Ishikawa (cell line): ENCODE measurements around the gene NCAPG2.

Experiments
- CEBPB ChIP-seq: IDR thresholded peaks from 2 replicates; pipeline ENCODE4 v1.6.1; 2012
- CREB1 ChIP-seq: IDR thresholded peaks from 2 replicates; pipeline ENCODE4 v1.6.1; 2012; ENCODE audit warnings: low read depth
- EGR1 ChIP-seq: IDR thresholded peaks from 2 replicates; pipeline ENCODE4 v1.6.1; 2012
- EP300 ChIP-seq: IDR thresholded peaks from 2 replicates; pipeline ENCODE4 v1.6.1; 2012; ENCODE audit warnings: borderline replicate concordance
- FOXM1 ChIP-seq: IDR thresholded peaks from 2 replicates; pipeline ENCODE4 v1.6.1; 2012; ENCODE audit warnings: low read depth, borderline replicate concordance
- MAX ChIP-seq: IDR thresholded peaks from 2 replicates; pipeline ENCODE4 v1.6.1; 2012
- NFIC ChIP-seq: IDR thresholded peaks from 2 replicates; pipeline ENCODE4 v1.6.1; 2012
- RAD21 ChIP-seq: IDR thresholded peaks from 2 replicates; pipeline ENCODE4 v1.6.1; 2012; ENCODE audit warnings: low read depth
- TAF1 ChIP-seq: IDR thresholded peaks from 2 replicates; pipeline ENCODE4 v1.6.1; 2012; ENCODE audit warnings: low read depth, mild to moderate bottlenecking
- TCF12 ChIP-seq: IDR thresholded peaks from 2 replicates; pipeline ENCODE4 v1.6.1; 2012; ENCODE audit warnings: low read depth
- TEAD4 ChIP-seq: IDR thresholded peaks from 2 replicates; pipeline ENCODE4 v1.6.1; 2012
- YY1 ChIP-seq: IDR thresholded peaks from 2 replicates; pipeline ENCODE4 v1.6.1; 2012; ENCODE audit warnings: low read depth
- ZBTB7A ChIP-seq: IDR thresholded peaks from 2 replicates; pipeline ENCODE4 v1.6.1; 2012; ENCODE audit warnings: low read depth
- TF ChIP-seq, protein P1 (sequence below): IDR thresholded peaks from 2 replicates; pipeline ENCODE4 v1.6.1; 2012
- TF ChIP-seq, protein P2 (sequence below): IDR thresholded peaks from 2 replicates; pipeline ENCODE4 v1.6.1; 2012; ENCODE audit warnings: low read depth, mild to moderate bottlenecking

The NCAPG2 gene

DNA sequence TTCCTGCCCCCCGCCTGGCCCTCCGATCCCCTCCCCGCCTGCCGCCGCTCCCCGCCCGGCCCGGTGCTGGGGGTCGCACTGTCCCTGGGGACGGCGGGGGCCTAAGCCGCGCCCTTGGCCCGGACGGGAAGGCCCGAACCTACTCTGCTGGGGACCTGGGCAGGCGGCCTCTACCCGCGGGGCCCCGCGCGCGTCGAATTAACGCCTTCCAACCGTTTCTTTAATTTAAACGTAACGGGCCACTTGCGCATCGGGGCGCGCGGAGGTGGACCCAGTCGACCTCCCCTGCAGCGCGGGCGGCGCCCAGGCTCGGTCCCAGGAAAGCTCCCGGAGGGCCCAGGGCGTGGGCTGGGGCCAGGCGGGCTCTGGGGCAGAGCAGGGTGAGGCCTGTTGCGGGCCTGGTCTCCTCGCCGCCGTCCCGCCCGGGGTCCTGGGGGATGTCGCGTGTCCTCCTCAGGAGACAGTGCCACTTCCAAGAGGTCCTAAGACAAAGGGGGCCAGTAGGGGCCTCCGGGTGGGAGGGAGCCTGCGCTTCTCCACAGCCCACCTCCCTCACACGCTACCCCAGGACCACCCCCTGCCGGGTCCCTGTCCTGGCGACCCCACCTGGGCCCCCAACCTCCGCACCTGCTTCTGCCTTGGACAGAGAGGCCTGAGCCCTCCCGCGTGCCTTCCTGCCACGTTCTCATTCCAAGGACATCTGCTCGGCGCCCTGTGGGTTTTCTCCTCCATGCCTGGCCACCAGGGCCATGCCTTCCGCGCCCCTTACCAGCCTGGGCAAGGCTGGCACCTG is 116.3 kb downstream of the NCAPG2 start:
- TF ChIP-seq EGR1 (no peak), FOXM1 (no peak), NFIC (no peak), MAX (no peak), TAF1 (no peak), TCF12 (no peak), CREB1 (no peak), RAD21 (no peak), TEAD4 (no peak), ZBTB7A (no peak; the same call in 1 of the 2 replicates), CEBPB (no peak), EP300 (no peak), YY1 (no peak)
- TF ChIP-seq, protein P1, sequence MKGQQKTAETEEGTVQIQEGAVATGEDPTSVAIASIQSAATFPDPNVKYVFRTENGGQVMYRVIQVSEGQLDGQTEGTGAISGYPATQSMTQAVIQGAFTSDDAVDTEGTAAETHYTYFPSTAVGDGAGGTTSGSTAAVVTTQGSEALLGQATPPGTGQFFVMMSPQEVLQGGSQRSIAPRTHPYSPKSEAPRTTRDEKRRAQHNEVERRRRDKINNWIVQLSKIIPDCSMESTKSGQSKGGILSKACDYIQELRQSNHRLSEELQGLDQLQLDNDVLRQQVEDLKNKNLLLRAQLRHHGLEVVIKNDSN: no peak
- TF ChIP-seq, protein P2, sequence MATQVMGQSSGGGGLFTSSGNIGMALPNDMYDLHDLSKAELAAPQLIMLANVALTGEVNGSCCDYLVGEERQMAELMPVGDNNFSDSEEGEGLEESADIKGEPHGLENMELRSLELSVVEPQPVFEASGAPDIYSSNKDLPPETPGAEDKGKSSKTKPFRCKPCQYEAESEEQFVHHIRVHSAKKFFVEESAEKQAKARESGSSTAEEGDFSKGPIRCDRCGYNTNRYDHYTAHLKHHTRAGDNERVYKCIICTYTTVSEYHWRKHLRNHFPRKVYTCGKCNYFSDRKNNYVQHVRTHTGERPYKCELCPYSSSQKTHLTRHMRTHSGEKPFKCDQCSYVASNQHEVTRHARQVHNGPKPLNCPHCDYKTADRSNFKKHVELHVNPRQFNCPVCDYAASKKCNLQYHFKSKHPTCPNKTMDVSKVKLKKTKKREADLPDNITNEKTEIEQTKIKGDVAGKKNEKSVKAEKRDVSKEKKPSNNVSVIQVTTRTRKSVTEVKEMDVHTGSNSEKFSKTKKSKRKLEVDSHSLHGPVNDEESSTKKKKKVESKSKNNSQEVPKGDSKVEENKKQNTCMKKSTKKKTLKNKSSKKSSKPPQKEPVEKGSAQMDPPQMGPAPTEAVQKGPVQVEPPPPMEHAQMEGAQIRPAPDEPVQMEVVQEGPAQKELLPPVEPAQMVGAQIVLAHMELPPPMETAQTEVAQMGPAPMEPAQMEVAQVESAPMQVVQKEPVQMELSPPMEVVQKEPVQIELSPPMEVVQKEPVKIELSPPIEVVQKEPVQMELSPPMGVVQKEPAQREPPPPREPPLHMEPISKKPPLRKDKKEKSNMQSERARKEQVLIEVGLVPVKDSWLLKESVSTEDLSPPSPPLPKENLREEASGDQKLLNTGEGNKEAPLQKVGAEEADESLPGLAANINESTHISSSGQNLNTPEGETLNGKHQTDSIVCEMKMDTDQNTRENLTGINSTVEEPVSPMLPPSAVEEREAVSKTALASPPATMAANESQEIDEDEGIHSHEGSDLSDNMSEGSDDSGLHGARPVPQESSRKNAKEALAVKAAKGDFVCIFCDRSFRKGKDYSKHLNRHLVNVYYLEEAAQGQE: no peak

DNA sequence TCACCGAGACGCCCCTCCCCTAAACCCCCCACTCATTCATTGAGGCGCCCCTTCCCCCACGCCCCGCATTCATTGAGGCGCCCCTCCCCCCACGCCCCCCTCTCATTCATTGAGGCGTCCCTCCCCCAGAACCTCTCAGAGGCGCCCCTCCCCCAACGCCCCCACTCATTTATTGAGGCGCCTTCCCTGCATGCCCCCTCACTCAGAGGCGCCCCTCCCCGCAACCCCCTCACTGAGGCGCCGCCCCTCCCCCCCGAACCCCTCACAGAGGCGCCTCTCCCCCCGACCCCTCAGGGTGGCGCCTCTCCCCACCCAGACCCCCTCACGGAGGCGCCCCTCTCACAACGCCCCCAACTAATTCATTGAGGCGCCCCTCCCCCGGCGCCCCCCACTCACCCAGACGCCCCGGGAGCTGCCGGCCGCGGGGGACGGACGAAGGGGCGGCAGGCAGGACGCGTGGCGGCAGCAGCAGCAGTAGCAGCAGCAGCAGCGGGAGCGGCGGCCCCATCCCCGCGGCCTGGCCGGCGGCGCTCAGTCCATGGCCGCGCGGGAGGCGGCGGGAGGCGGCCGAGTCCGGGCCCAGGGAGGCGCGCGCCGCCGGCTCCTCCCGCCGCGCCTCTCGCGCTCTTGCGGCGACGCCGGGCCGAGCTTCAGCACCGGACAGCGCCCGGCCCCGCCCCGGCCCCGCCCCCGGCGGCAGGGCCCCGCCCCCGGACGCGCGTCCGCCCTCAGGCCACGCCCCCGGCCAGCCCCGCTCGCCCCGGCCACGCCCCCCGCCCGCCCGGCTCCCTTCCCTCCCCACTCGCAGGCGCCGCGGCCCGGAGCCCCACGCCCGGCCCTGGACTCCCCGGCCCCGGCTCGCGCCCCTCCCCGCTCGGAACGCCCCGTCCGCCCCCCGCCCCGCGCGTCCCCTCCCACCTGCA is 117.2 kb downstream of the NCAPG2 start, which contains the start of gene PTPRN2:
Gene PTPRN2, minus strand, starts transcription at position 662 of the 923 bp plus-strand sequence.
- TF ChIP-seq, protein P2: peak; percentile 81
- TF ChIP-seq TCF12: no peak

DNA sequence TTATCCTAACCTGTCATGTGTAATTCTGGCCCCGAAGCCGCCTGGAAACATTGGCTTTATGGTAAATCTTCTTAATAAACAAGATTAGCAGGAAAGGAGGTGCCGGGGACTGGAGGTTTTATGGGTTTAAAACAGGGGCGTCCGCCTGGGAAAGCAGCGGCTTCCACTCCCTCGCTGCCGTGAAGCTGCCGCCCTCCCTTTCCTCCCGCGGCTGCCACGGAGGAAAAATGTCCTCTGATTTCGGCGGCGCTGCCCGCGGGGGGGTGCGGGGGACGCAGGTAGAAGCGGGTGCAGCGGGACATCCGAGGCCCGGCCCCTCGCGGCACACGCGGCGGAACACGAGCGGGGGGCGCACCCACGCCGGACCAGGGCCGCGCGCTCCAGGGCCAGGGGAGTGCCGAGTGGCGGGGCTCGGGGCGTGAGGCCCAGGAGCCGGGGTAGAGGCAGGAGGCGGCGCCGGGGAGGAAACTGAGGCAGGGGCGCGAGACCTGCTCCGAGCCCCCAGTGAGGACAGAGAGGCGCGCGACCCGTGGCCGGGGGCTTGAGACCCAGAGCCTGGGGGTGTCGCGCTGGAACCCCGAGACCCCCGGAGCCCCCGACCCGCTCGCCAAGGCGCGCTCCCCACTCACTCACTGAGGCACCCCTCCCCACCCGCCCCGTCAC is 118.0 kb downstream of the NCAPG2 start:
- TF ChIP-seq, protein P1: no peak
- no peak for TF ChIP-seq YY1
- TF ChIP-seq EP300: no peak
- no peak for TF ChIP-seq MAX
- no peak for TF ChIP-seq CREB1
- TF ChIP-seq, protein P2: no peak
- TF ChIP-seq RAD21: no peak
- no peak for TF ChIP-seq EGR1
- no peak for TF ChIP-seq CEBPB
- TF ChIP-seq TEAD4: no peak
- TF ChIP-seq FOXM1: no peak
- no peak for TF ChIP-seq TAF1
- TF ChIP-seq TCF12: no peak
